PC-9 (cell line): Measurements from ENCODE around the gene ZNF155. TPM values are rescaled to one million over a fixed set of nuclear protein-coding genes. Genes with fewer than 3 reads are reported as not detected.

Source experiments
- BruUV-seq: library from RNA; stranded (reverse); fragments of 400-500 nt; replicated peaks from 2 replicates; lab custom pipeline; 2021; lab: Mats Ljungman, UMichigan
- CTCF ChIA-PET: fragments of 300-600 bp; sonication (Branson Sonifier 250); formaldehyde crosslinking; loops from one replicate; lab custom pipeline; 2022; ENCODE audit warnings: antibody characterized with exemption; lab: Charles Lee
- POLR2A ChIA-PET: fragments of 300-600 bp; sonication (Branson Sonifier 250); formaldehyde crosslinking; loops from one replicate; lab custom pipeline; 2022; ENCODE audit warnings: antibody characterized with exemption; ENCODE audit not compliant: unreplicated experiment; lab: Charles Lee
- DNase-seq, 2 experiments: peaks; one replicate each; pipeline versions ENCODE4 v3.0.0 to v3.0.0-alpha.2; 2015 to 2022; ENCODE audit warnings: mixed read lengths in 1 of 2
- H2AFZ ChIP-seq: fragments of 200-600 bp; sonication (generic); 2 replicates; pipeline ENCODE4 v1.8.1; 2017; ENCODE audit warnings: antibody characterized with exemption
- H3F3A ChIP-seq: fragments of 200-600 bp; sonication (generic); 2 replicates; pipeline ENCODE4 v1.8.1; 2017; ENCODE audit warnings: antibody characterized with exemption, mild to moderate bottlenecking, low read depth; ENCODE audit not compliant: insufficient read depth
- H3K27ac ChIP-seq: fragments of 200-600 bp; sonication (generic); 2 replicates; pipeline ENCODE4 v1.6.1; 2016; ENCODE audit warnings: mixed run types
- H3K27me3 ChIP-seq: fragments of 200-600 bp; sonication (generic); 2 replicates; pipeline ENCODE4 v1.6.1; 2016; ENCODE audit warnings: low read depth, mixed run types; ENCODE audit not compliant: insufficient read depth
- H3K36me3 ChIP-seq: fragments of 200-600 bp; sonication (generic); 2 replicates; pipeline ENCODE4 v1.6.1; 2016; ENCODE audit warnings: low read depth, mixed run types
- H3K4me1 ChIP-seq: fragments of 200-600 bp; sonication (generic); replicated peaks from 2 replicates; pipeline ENCODE4 v1.6.1; 2016; ENCODE audit warnings: mixed run types; ENCODE audit not compliant: insufficient read depth
- H3K4me2 ChIP-seq: fragments of 200-600 bp; sonication (generic); 2 replicates; pipeline ENCODE4 v1.6.1; 2017; ENCODE audit warnings: mixed run types
- H3K4me3 ChIP-seq: fragments of 200-600 bp; sonication (generic); 2 replicates; pipeline ENCODE4 v1.6.1; 2016; ENCODE audit warnings: mixed run types
- H3K79me2 ChIP-seq: fragments of 200-600 bp; sonication (generic); 2 replicates; pipeline ENCODE4 v1.6.1; 2017; ENCODE audit warnings: low read depth, mixed run types
- H3K9me2 ChIP-seq: fragments of 200-600 bp; sonication (generic); 2 replicates; pipeline ENCODE4 v1.8.1; 2017; ENCODE audit warnings: mild to moderate bottlenecking; ENCODE audit not compliant: insufficient read depth
- H3K9me3 ChIP-seq: fragments of 200-600 bp; sonication (generic); 2 replicates; pipeline ENCODE4 v1.8.1; 2016; ENCODE audit warnings: low read depth; ENCODE audit not compliant: insufficient read depth
- H4K20me1 ChIP-seq: fragments of 200-600 bp; sonication (generic); 2 replicates; pipeline ENCODE4 v1.8.1; 2017; ENCODE audit not compliant: insufficient read depth
- EZH2 ChIP-seq: fragments of 200-600 bp; sonication (generic); IDR thresholded peaks from 2 replicates; pipeline ENCODE4 v1.8.0; 2017; ENCODE audit warnings: antibody characterized with exemption, low read depth
- intact Hi-C: fragments of 100-400 bp; cut with micrococcal nuclease; formaldehyde crosslinking; loops from one replicate; pipeline ENCODE4 v1.10.0; 2022; ENCODE audit not compliant: unreplicated experiment
- total RNA-seq: library from RNA; stranded (reverse); gene quantifications from 2 replicates; pipeline ENCODE4 v1.2.3, GENCODE V29; 2021
- TF ChIP-seq, protein P1 (sequence below): fragments of 200-600 bp; sonication (generic); conservative IDR thresholded peaks from 2 replicates; pipeline ENCODE4 v1.6.1; 2017; ENCODE audit warnings: mixed run types, antibody characterized with exemption, mild to moderate bottlenecking, moderate library complexity

The ZNF155 gene
- total RNA-seq, 1 experiment from 2014 or later: 5.0 TPM

DNA sequence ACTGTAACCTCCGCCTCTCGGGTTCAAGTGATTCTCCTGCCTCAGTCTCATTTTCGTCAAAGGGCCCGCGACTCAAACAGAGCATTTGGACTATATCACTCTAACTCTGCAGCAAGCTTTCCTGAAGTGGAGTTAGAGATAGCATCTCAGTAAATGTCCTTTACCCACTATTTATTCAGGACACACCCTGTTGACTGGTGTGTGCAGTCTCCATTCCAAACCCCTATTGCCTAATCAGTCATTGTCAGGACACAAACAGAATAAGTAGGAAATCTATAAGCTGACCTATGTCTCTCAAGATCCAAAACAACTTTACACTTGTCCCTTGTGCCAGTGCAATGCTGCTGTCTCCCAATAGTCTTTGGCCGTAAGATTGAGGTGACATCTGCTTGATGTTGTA lies 42.6 kb downstream of the ZNF155 start:
- Histone ChIP-seq H3K79me2 (no peaks in the 10 kb centered on the region), H3K36me3 (peaks cover 28% of the 10 kb centered on the region), H3F3A (no peaks in the 10 kb centered on the region), H3K4me3 (no peak overlapping the region), H3K27ac (no peak overlapping the region), H3K4me1 (peaks cover 13% of the 10 kb centered on the region), H4K20me1 (no peaks in the 10 kb centered on the region), H3K4me2 (0 out of 2 replicates have a peak overlapping the region, but pooled peaks have one; percentile 11), H3K9me2 (no peaks in the 10 kb centered on the region), H2AFZ (no peak overlapping the region), H3K27me3 (no peaks in the 10 kb centered on the region), H3K9me3 (peaks cover 21% of the 10 kb centered on the region)
- no TSS peak for BruUV-seq
- no peak for DNase-seq
- POLR2A ChIA-PET: no interaction called here
- TF ChIP-seq, protein P1, sequence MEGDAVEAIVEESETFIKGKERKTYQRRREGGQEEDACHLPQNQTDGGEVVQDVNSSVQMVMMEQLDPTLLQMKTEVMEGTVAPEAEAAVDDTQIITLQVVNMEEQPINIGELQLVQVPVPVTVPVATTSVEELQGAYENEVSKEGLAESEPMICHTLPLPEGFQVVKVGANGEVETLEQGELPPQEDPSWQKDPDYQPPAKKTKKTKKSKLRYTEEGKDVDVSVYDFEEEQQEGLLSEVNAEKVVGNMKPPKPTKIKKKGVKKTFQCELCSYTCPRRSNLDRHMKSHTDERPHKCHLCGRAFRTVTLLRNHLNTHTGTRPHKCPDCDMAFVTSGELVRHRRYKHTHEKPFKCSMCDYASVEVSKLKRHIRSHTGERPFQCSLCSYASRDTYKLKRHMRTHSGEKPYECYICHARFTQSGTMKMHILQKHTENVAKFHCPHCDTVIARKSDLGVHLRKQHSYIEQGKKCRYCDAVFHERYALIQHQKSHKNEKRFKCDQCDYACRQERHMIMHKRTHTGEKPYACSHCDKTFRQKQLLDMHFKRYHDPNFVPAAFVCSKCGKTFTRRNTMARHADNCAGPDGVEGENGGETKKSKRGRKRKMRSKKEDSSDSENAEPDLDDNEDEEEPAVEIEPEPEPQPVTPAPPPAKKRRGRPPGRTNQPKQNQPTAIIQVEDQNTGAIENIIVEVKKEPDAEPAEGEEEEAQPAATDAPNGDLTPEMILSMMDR: no peak
- TF ChIP-seq EZH2: no peak
- intact Hi-C loops: no loop called here
- CTCF ChIA-PET: no interaction called here

DNA sequence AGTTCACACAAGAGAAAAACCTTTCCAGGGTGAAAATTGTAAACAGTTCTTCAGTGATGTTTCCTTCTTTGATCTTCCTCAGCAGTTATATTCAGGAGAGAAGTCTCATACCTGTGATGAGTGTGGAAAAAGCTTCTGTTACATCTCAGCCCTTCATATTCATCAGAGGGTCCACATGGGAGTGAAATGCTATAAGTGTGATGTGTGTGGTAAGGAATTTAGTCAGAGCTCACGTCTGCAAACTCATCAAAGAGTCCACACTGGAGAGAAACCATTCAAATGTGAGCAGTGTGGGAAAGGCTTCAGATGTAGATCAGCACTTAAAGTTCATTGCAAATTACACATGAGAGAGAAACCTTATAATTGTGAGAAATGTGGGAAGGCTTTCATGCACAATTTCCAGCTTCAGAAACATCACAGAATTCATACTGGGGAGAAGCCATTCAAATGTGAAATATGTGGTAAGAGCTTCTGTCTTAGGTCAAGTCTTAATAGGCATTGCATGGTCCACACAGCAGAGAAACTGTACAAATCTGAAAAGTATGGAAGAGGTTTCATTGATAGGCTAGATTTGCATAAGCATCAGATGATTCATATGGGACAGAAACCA lies 48.1 kb downstream of the ZNF155 start:
- Histone ChIP-seq H2AFZ (no peak overlapping the region), H4K20me1 (no peaks in the 10 kb centered on the region), H3K4me3 (no peak overlapping the region), H3K9me3 (peaks cover 45% of the 10 kb centered on the region), H3K4me1 (no peaks in the 10 kb centered on the region), H3K36me3 (peaks cover 40% of the 10 kb centered on the region), H3K9me2 (no peaks in the 10 kb centered on the region), H3F3A (no peaks in the 10 kb centered on the region), H3K27me3 (peaks cover 2% of the 10 kb centered on the region; the same call in 1 of the 2 replicates), H3K79me2 (no peaks in the 10 kb centered on the region), H3K4me2 (no peak overlapping the region), H3K27ac (no peak overlapping the region)
- no peak for DNase-seq
- ChIA-PET POLR2A (no interaction called here), CTCF (no interaction called here)
- no TSS peak for BruUV-seq
- no peak for TF ChIP-seq EZH2
- TF ChIP-seq, protein P1: no peak
- intact Hi-C loops: no loop called here

DNA sequence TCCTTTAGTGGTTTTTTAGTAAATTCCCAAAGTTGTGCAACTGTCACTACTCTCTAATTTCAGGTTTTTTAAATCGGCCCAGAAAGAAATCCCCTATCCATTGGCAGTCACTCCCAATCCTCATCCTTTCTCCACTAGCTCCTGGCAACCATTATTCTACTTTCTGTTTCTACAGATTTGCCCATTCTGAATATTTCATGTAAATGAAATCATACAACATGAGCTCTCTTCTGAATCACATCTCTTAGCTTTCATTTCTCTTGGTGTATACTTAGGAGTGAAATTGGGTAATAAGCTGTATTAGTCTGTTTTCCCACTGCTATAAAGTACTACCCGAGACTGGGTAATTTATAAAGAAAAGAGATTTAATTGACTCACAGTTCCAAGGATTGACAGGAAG lies 58.2 kb downstream of the ZNF155 start:
- H3K4me1 ChIP-seq: no peaks in the 10 kb centered on the region
- H3K4me2 ChIP-seq: no peak overlapping the region
- DNase-seq: no peak
- H3K4me3 ChIP-seq: no peak overlapping the region
- peaks cover 50% of the 10 kb centered on the region for H3K27me3 ChIP-seq
- H3K9me3 ChIP-seq: peaks cover 19% of the 10 kb centered on the region; the same call in 1 of the 2 replicates
- BruUV-seq: no TSS peak
- no peak overlapping the region for H2AFZ ChIP-seq
- no peaks in the 10 kb centered on the region for H3K9me2 ChIP-seq
- intact Hi-C loops: no loop called here
- no peak for TF ChIP-seq EZH2
- TF ChIP-seq, protein P1: no peak
- ChIA-PET POLR2A (interaction anchor here (0.6 kb wide), 1 partner anchor 107 kb away, joined by 15 read pairs; no protein-coding TSS in a partner anchor), CTCF (no interaction called here)
- H3K36me3 ChIP-seq: no peaks in the 10 kb centered on the region
- no peak overlapping the region for H3K27ac ChIP-seq
- no peaks in the 10 kb centered on the region for H4K20me1 ChIP-seq
- no peaks in the 10 kb centered on the region for H3K79me2 ChIP-seq
- no peaks in the 10 kb centered on the region for H3F3A ChIP-seq

Other genes with a start within 250 kb of the ZNF155 start
- 76.8 and 84.1 TPM in 2 replicates for gene SMG9, start 229.2 kb upstream of the ZNF155 start, total RNA-seq
- 92.4 and 92.7 TPM in 2 replicates for gene KCNN4, start 203.2 kb upstream of the ZNF155 start, total RNA-seq
- gene LYPD5, start 181.7 kb upstream of the ZNF155 start, total RNA-seq: 2.6 and 2.9 TPM in 2 replicates
- gene ZNF283, start 156.9 kb upstream of the ZNF155 start, total RNA-seq: 14.8 and 15.2 TPM in 2 replicates
- 0.24 TPM in 1 of 2 replicates, not detected in the other for gene ZNF404, start 100.2 kb upstream of the ZNF155 start, total RNA-seq
- gene ZNF45, start 48.9 kb upstream of the ZNF155 start, total RNA-seq: 6.9 and 10.3 TPM in 2 replicates
- 1.7 and 1.9 TPM in 2 replicates for gene ZNF221, start 33.0 kb upstream of the ZNF155 start, total RNA-seq
- 4.0 and 4.8 TPM in 2 replicates for gene ZNF230, start 18.8 kb downstream of the ZNF155 start, total RNA-seq
- 1.8 and 2.1 TPM in 2 replicates for gene ZNF222, start 41.2 kb downstream of the ZNF155 start, total RNA-seq
- 3.5 and 4.2 TPM in 2 replicates for gene ZNF223, start 67.8 kb downstream of the ZNF155 start, total RNA-seq
- 1.9 and 2.0 TPM in 2 replicates for gene ZNF284, start 88.0 kb downstream of the ZNF155 start, total RNA-seq
- gene ZNF224, start 110.2 kb downstream of the ZNF155 start, total RNA-seq: 29.3 and 30.9 TPM in 2 replicates
- 3.5 and 5.4 TPM in 2 replicates for gene ZNF225, start 129.2 kb downstream of the ZNF155 start, total RNA-seq
- 6.0 and 8.6 TPM in 2 replicates for gene ZNF234, start 157.4 kb downstream of the ZNF155 start, total RNA-seq
- 12.9 and 21.7 TPM in 2 replicates for gene ZNF226, start 180.9 kb downstream of the ZNF155 start, total RNA-seq
- gene ZNF227, start 228.3 kb downstream of the ZNF155 start, total RNA-seq: 14.2 and 16.5 TPM in 2 replicates